ENCODE results near the gene AMT. TPM values are rescaled to one million over a fixed set of nuclear protein-coding genes. Genes with fewer than 3 reads are reported as not detected.
A peak's percentile ranks its signal among the peaks of the same experiment; 100 is the strongest.

The AMT gene
- polyA plus RNA-seq, 2 of the 4 experiments (the other 2 are of a cell fraction), result 0.83 to 1.4 TPM

DNA sequence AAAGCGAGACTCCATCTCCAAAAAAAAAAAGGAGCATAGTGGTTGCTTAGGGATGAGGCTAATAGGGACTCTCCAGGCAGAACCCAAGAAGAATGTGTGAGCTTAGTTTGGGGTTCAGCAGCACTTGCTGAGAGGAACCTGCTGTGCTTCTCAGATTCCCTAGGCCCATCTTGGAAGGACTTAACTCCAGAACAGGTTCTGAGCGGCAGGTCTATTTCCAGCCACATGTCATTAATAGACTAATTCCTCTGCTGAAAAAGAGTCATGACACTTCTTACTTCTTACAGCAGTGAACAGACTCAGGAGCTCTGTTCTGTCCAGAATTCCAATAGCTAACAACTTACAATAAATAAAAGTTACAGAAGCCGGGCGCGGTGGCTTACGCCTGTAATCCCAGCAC, 33.0 kb downstream of the AMT start:
- FAIRE-seq (no peak), DNase-seq (ENCODE audit: low read depth in 1 of 2, low spot score in 1 of 2) (no peak), ATAC-seq (0 out of 6 replicates have a peak, but pooled peaks of 1 of the 2 experiments have one; percentile 19)
- TF ChIP-seq BHLHE40 (IDR thresholded peaks at IDR 0.05; ENCODE audit: low read depth, low read length) (no peak), CBX8 (IDR thresholded peaks at IDR 0.05) (no peak), ZFP36 (IDR thresholded peaks at IDR 0.05; ENCODE audit: borderline replicate concordance, partially characterized antibody) (no peak), TP53 (CRISPR knock-in tag; IDR thresholded peaks at IDR 0.05) (no peak), ZC3H11A (IDR thresholded peaks at IDR 0.05) (no peak), POLR2AphosphoS2 (conservative IDR thresholded peaks at IDR 0.05; ENCODE audit: low read length) (no peak)
- H3K4me3 ChIP-seq, result no peak overlapping the region
- peaks cover 10% of the 10 kb centered on the region for H3K4me1 ChIP-seq
- POLR2A ChIA-PET, result interaction anchor here (0.8 to 1.2 kb wide), 2 partner anchors 22 to 31 kb away, joined by 3 read pairs; no protein-coding TSS in a partner anchor
- no peak overlapping the region for H3K27ac ChIP-seq
- CTCF ChIA-PET, result no interaction called here
- H3K4me2 ChIP-seq, result no peak overlapping the region
- H3K9me3 ChIP-seq, result no peaks in the 10 kb centered on the region
- WGBS (ENCODE audit: missing lambda C conversion rate), result 95% methylated on average over 6 of the region's 6 CpGs

DNA sequence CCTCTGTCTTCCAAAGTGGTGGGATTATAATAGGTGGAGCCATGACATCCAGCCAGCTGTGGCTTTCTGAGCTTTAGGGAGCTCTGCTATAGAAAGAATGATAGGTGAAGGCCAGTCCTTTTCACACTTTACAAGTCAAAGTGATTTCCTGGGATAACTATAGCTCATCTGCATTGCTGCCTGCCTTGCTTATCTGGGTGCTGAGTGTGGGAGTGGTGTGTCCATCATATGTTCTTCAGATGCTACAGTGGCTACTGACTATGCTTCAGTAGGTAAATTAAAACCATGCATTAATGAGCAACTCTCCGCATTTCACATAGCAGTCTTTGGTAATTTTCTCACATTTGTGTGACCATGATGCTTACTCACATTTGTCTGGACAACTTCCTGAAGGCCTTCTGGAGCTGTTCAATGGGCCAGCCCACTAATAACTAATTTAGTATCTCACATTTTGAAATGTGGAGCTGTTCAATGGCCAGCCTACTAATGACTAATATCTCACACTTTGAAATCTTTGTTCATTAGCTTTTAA, 33.9 kb downstream of the AMT start:
- TF ChIP-seq, protein P1, sequence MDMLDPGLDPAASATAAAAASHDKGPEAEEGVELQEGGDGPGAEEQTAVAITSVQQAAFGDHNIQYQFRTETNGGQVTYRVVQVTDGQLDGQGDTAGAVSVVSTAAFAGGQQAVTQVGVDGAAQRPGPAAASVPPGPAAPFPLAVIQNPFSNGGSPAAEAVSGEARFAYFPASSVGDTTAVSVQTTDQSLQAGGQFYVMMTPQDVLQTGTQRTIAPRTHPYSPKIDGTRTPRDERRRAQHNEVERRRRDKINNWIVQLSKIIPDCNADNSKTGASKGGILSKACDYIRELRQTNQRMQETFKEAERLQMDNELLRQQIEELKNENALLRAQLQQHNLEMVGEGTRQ (IDR thresholded peaks at IDR 0.05), result no peak
- TF ChIP-seq BHLHE40 (IDR thresholded peaks at IDR 0.05; ENCODE audit: low read depth, low read length) (no peak), HOXB5 (CRISPR knock-in tag; IDR thresholded peaks at IDR 0.05) (no peak), TFCP2L1 (CRISPR knock-in tag; IDR thresholded peaks at IDR 0.05) (no peak), ZSCAN20 (CRISPR knock-in tag; IDR thresholded peaks at IDR 0.05) (no peak), POLR2A (IDR thresholded peaks at IDR 0.05; ENCODE audit: low read length) (no peak), HOXA7 (CRISPR knock-in tag; IDR thresholded peaks at IDR 0.05) (no peak)
- TF ChIP-seq, protein P2, sequence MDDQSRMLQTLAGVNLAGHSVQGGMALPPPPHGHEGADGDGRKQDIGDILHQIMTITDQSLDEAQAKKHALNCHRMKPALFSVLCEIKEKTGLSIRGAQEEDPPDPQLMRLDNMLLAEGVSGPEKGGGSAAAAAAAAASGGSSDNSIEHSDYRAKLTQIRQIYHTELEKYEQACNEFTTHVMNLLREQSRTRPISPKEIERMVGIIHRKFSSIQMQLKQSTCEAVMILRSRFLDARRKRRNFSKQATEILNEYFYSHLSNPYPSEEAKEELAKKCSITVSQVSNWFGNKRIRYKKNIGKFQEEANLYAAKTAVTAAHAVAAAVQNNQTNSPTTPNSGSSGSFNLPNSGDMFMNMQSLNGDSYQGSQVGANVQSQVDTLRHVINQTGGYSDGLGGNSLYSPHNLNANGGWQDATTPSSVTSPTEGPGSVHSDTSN (IDR thresholded peaks at IDR 0.05), result no peak
- WGBS (ENCODE audit: missing lambda C conversion rate), result 80% methylated on average over 1 of the region's 1 CpG
- Histone ChIP-seq H3K27ac (no peak overlapping the region), H3K4me1 (peaks cover 10% of the 10 kb centered on the region), H3K4me2 (no peak overlapping the region), H3K9me3 (no peaks in the 10 kb centered on the region), H3K4me3 (no peak overlapping the region)
- no peak for DNase-seq (ENCODE audit: low read depth in 1 of 2, low spot score in 1 of 2)
- ATAC-seq, result 0 out of 6 replicates have a peak, but pooled peaks of 1 of the 2 experiments have one; percentile 19
- FAIRE-seq, result no peak
- ChIA-PET CTCF (interaction anchor here (1.0 kb wide), 1 partner anchor 32 kb away, joined by 3 read pairs; no protein-coding TSS in a partner anchor), POLR2A (no interaction called here)

DNA sequence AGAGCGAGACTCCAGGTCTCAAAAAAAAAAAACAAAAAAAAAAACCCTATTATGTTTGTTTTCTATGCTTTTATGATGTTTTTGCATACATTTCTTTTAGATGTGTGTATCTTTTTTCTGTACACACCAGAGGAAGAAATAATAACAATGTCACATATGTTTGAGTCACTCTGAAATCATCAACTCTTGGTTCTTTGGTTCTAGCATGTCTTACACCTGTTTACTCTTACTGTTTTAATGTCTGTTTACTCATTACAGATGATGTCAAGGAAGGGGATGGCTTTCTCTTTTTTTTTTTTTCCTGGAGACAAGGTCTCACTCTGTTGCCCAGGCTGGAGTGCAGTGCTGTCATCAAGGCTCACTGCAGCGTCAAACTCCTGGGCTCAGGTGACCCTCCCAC, 34.6 kb downstream of the AMT start:
- Histone ChIP-seq H3K4me1 (peaks cover 10% of the 10 kb centered on the region), H3K4me2 (no peak overlapping the region), H3K27ac (no peak overlapping the region), H3K4me3 (no peak overlapping the region), H3K9me3 (no peaks in the 10 kb centered on the region)
- DNase-seq (ENCODE audit: low read depth in 1 of 2, low spot score in 1 of 2), result peak in 1 of 2 experiments; percentile 30
- ChIA-PET CTCF (no interaction called here), POLR2A (no interaction called here)
- TF ChIP-seq BHLHE40 (IDR thresholded peaks at IDR 0.05; ENCODE audit: low read depth, low read length), result no peak
- TF ChIP-seq, protein P3, sequence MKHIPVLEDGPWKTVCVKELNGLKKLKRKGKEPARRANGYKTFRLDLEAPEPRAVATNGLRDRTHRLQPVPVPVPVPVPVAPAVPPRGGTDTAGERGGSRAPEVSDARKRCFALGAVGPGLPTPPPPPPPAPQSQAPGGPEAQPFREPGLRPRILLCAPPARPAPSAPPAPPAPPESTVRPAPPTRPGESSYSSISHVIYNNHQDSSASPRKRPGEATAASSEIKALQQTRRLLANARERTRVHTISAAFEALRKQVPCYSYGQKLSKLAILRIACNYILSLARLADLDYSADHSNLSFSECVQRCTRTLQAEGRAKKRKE (CRISPR knock-in tag; IDR thresholded peaks at IDR 0.05; ENCODE audit: low read depth), result no peak
- no peak for TF ChIP-seq EHMT2 (IDR thresholded peaks at IDR 0.05; ENCODE audit: low read depth)
- TF ChIP-seq SREBF2 (IDR thresholded peaks at IDR 0.05), result no peak
- TF ChIP-seq NR3C1 (IDR thresholded peaks at IDR 0.05), result no peak
- FAIRE-seq, result no peak
- 91% methylated on average over 2 of the region's 2 CpGs for WGBS (ENCODE audit: missing lambda C conversion rate)
- peak in 1 of 2 experiments; percentile 46; a peak in 3 of 6 replicates for ATAC-seq

DNA sequence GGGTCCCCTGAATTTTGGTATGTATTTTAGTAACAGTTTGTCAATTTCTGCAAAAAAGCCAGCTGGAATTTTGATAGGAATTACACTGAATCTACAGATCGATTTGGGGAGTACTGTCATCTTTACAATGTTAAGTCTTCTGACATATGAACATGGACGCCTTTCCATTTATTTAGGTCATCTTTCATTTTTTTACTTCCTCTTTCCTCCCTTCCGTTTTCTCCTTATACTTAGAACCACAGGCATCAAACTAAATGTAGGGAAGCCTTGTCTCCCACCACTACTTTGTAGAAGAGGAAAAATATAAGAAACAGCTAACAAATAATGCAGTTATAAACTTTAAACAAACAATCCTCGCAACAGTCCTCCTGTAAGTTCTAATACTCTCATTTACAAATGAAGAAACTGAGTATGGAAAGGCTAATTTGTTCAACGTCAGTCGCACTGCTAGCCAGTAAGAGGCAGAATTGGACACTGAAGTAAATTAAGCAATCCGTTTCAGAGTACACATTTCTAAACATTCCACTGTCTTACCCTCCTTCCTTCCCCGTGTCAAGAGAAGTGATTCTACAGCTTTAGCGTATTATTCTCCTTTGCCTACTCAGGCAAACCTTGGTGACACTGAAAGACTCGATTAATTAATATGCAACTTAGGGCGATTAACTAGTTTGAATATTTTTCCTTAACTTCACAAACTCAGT, 36.1 kb downstream of the AMT start:
- peaks cover 10% of the 10 kb centered on the region for H3K4me1 ChIP-seq
- no peak overlapping the region for H3K4me3 ChIP-seq
- no peak overlapping the region for H3K4me2 ChIP-seq
- DNase-seq (ENCODE audit: low read depth in 1 of 2, low spot score in 1 of 2) (no peak), ATAC-seq (no peak), FAIRE-seq (no peak)
- WGBS (ENCODE audit: missing lambda C conversion rate), result 86% methylated on average over 11 of the region's 11 CpGs
- POLR2A ChIA-PET, result no interaction called here
- TF ChIP-seq HDAC2 (IDR thresholded peaks at IDR 0.05) (no peak), ZNF302 (CRISPR knock-in tag; IDR thresholded peaks at IDR 0.05) (no peak), ZSCAN20 (CRISPR knock-in tag; IDR thresholded peaks at IDR 0.05) (no peak), POLR2A (IDR thresholded peaks at IDR 0.05; ENCODE audit: low read length) (no peak), HOXA7 (CRISPR knock-in tag; IDR thresholded peaks at IDR 0.05) (no peak), FOSB (CRISPR knock-in tag; IDR thresholded peaks at IDR 0.05) (no peak), ZC3H11A (IDR thresholded peaks at IDR 0.05) (no peak), RCOR1 (IDR thresholded peaks at IDR 0.05; ENCODE audit: low read depth, low read length) (no peak), MAFK (IDR thresholded peaks at IDR 0.05; ENCODE audit: partially characterized antibody) (no peak), JUNB (IDR thresholded peaks at IDR 0.05) (no peak), FOXS1 (CRISPR knock-in tag; IDR thresholded peaks at IDR 0.05) (no peak), TP53 (CRISPR knock-in tag; IDR thresholded peaks at IDR 0.05) (no peak)
- H3K27ac ChIP-seq, result no peak overlapping the region
- H3K9me3 ChIP-seq, result no peaks in the 10 kb centered on the region
- CTCF ChIA-PET, result interaction anchor here (0.8 kb wide), 1 partner anchor 8 kb away, joined by 3 read pairs; no protein-coding TSS in a partner anchor

Measured in A549 (cell line).